Panc1 (cell line): ENCODE results near the gene RPAP3.

ENCODE experiments used
- POLR2AphosphoS5 ChIP-seq: IDR thresholded peaks from 2 replicates; pipeline ENCODE4 v1.6.1; 2012; ENCODE audit warnings: mild to moderate bottlenecking, low read depth, low read length, moderate library complexity
- SIN3A ChIP-seq: IDR thresholded peaks from 2 replicates; pipeline ENCODE4 v1.6.1; 2012; ENCODE audit warnings: low read depth, mild to moderate bottlenecking, low read length, moderate library complexity, borderline replicate concordance; ENCODE audit not compliant: insufficient read depth
- TF ChIP-seq, protein P1 (sequence below): fragments of 450-650 bp; IDR thresholded peaks from 2 replicates; pipeline ENCODE4 v1.5.1; 2017; ENCODE audit warnings: mild to moderate bottlenecking

DNA sequence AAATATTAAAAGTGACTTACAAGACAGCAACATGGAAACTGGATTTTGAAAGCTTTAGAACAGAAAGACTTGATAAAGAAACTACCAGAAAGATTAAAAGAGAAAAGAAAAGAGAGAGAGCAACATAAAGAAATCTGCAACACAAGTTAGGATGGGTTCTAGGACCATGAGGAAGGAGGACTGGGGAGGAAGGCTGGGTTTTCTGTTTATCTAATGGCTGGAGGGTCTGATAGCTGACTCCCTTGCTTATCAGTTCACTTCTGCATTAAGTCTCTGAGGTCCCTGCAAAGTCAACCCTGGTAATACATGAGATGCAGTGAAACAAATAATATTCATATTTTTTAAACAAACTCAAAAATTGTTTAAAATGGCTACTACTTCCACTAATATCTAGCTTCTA, 90.1 kb downstream of the RPAP3 start:
- TF ChIP-seq POLR2AphosphoS5, result no peak
- TF ChIP-seq, protein P1, sequence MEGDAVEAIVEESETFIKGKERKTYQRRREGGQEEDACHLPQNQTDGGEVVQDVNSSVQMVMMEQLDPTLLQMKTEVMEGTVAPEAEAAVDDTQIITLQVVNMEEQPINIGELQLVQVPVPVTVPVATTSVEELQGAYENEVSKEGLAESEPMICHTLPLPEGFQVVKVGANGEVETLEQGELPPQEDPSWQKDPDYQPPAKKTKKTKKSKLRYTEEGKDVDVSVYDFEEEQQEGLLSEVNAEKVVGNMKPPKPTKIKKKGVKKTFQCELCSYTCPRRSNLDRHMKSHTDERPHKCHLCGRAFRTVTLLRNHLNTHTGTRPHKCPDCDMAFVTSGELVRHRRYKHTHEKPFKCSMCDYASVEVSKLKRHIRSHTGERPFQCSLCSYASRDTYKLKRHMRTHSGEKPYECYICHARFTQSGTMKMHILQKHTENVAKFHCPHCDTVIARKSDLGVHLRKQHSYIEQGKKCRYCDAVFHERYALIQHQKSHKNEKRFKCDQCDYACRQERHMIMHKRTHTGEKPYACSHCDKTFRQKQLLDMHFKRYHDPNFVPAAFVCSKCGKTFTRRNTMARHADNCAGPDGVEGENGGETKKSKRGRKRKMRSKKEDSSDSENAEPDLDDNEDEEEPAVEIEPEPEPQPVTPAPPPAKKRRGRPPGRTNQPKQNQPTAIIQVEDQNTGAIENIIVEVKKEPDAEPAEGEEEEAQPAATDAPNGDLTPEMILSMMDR, result no peak
- no peak for TF ChIP-seq SIN3A
